Measurements from ENCODE around the gene FBXL17.

DNA sequence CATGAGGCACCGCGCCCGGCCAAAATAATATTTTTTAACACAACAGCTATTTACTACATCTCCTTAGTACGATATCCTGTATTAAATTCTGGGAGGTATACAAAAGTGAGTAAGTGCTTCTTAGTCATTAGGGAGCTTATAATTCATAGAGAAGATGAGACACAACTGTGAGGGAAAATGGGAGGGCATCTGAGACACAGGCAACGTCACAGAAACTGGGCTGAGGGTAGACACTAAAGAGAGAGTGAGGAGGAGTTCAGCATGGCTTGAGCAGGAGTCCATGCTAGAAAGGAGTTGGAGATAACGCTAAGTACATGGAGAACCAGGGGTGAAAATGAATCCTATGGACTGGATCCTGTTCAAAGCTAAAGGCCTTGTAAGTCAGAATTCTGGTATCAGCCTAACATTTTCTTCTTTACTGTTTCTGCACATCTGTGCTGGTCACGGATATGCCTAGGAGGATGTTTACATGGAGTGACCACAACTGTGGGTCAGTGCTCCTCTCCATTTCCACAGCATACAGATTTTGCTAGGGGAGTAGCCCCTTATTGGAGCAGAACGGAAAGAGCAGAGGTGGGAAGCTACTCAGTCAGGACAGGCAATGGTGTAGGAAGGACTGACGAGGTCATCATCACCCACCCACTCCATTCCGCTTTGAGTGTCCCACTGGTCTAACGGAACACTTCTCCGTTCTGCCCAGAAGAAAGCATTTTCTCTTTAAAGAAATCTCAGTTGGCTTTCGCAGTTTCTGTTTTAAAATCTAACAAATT, 400.8 kb downstream of the FBXL17 start:
- TF ChIP-seq, protein P1, sequence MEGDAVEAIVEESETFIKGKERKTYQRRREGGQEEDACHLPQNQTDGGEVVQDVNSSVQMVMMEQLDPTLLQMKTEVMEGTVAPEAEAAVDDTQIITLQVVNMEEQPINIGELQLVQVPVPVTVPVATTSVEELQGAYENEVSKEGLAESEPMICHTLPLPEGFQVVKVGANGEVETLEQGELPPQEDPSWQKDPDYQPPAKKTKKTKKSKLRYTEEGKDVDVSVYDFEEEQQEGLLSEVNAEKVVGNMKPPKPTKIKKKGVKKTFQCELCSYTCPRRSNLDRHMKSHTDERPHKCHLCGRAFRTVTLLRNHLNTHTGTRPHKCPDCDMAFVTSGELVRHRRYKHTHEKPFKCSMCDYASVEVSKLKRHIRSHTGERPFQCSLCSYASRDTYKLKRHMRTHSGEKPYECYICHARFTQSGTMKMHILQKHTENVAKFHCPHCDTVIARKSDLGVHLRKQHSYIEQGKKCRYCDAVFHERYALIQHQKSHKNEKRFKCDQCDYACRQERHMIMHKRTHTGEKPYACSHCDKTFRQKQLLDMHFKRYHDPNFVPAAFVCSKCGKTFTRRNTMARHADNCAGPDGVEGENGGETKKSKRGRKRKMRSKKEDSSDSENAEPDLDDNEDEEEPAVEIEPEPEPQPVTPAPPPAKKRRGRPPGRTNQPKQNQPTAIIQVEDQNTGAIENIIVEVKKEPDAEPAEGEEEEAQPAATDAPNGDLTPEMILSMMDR (IDR thresholded peaks at IDR 0.05): no peak
- TF ChIP-seq EZH2 (IDR thresholded peaks at IDR 0.05; ENCODE audit: borderline replicate concordance, insufficient read depth, low read depth, low read length, poor library complexity, severe bottlenecking): no peak
